Measurements from ENCODE around the gene SYNPO2.
A peak's percentile ranks its signal among the peaks of the same experiment; 100 is the strongest.
"Not testable (repeated sequence)": the region's sequence is repeated elsewhere in the genome, so short reads cannot be mapped to it uniquely, and the experiment has no call there.

Gene SYNPO2

DNA sequence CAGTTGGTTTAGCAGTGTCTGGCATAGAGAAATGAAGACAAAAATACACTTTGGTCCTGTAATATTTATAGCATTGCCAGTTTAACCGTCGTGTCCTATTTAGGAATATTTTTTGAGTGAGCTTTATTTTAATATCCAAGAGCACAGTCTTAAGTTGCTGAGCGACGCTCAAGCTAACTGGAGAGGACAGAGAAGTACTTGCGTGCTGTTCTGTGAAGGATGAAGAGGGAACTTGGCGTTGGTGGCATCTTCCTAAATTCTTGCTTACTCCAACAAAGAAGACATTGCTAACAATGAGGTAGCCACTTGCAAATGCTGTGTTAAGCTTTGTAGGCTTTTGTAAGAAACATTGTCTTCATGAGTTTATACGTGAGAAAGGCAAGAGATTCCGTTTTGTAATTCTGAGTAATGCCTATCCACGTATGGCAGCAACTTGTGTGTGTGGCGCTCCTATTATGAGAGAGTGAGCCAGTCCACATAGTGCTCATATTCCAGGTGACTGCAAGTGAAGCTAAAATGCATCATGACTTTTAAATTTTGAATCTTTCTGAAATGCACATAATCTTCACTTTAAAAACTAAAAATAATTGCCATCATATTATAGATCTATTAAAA lies 50.6 kb downstream of the SYNPO2 start:
- no peak for DNase-seq

DNA sequence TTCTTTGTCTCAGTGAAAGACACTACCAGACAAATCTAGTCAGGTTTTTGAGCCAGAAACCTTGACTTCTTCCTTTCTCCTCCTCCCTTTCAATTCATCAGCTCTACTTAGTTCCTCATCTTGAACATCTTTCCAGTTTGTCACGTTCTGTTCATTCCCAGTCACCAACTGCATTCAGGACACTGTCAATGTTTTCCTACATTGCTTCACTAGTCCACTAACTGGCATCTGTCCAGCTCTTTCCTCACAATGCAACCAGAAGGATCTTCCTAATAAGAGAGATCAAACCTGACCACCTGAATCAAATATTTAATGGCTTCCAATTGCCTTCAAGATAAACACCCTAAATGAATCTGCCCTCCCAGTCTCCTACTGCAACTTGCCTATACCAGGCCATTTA lies 52.5 kb downstream of the SYNPO2 start:
- no peak for DNase-seq

DNA sequence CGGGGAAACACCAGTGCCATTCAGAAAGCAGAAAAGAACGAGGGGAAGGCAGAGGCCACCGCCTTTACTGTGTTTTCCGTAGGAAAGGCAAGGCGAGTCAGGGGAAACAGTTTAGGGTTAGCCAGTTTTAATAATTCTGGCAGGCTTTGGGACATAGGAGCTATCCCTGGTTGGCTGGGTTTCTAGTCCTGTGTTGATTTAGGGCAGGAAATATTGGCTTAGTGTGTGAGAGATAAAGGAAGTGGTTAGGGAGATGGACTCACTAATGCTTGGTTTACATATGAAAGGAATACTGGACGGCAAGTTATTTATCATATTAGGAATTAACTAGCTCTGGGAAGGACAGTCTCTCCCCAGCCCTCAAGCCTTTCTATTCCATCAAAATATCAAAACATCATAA lies 53.1 kb downstream of the SYNPO2 start:
- DNase-seq, result no peak

DNA sequence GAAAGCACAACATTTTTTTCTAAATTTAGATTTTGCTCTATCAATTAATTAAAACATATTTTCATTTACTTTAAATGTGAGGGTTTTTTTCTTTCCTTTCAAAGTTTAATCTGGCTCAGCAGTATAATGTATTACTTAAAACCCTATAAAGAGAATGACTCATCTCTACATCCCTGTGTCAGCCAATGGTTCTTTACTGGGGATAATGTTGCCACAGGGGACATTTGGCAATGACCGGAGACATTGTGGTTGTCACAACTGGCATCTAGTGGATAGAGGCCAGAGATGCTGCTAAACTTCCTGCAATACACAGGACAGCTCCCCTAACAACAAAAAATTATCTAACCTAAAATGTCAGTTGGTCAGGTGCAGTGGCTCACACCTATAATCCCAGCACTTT lies 53.8 kb downstream of the SYNPO2 start:
- no peak for DNase-seq

DNA sequence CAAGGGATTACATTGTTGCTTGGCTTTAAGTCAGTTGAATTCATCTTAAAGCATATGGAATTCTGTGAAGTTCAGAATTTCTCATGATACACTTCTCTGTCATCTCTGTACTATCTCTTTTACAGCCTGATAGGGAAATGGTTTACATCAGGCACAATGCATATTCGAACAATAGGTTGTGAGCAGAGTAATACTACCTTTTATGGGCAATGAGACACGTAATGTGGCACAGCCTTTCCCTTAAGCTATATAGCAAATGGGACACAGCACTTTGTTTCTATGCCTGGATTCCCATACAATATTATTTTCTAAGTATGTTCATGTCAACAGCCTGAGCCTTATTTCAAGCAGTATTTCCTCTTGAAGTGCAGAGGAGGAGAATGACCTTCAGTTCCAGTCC lies 58.4 kb downstream of the SYNPO2 start:
- DNase-seq, result no peak

DNA sequence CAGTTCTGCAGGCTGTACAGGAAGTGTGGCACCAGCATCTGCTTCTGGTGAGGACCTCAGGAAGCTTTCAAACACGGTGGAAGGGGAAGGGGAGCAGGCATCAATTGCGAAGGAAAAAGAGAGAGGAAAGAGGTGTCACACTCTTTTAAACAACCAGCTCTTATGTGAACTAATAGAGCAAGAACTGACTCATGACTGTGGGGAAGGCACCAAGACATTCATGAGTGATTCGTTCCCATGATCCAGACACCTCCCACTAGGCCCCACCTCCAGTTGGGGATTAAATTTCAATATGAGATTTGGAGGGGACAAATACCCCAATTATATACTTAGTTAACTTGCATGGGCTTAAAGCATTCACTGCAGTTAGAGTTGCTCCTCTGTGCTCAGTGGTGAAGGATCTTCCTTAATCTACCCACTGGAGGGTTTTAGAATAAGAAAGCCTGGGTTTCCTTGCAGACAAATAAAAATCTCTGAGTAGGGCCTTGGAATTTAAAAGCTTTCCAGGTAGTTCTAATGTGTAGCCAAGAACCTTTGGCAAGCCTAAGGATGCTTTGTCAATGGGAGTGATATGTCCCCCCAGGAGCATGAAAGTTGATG lies 60.0 kb downstream of the SYNPO2 start:
- DNase-seq, result no peak

DNA sequence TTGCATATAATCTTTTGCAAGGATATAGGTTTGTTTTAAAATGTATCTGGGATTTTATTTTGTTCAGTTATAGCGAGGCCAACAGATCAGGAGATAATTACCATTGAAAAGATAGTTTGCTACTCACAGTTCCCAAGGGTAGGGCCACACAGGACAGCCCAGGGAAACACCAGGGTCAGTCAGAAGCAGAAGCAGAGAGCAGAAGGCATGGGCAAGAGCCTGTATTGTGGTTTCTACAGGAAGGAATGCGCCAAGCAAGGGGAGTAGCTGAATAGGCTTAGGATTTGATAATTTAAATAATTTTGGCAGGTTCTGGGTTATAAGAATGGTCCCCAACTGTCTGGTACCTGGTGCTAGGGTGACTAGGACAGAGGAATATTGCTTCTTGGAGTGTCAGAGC lies 61.6 kb downstream of the SYNPO2 start:
- no peak for DNase-seq

DNA sequence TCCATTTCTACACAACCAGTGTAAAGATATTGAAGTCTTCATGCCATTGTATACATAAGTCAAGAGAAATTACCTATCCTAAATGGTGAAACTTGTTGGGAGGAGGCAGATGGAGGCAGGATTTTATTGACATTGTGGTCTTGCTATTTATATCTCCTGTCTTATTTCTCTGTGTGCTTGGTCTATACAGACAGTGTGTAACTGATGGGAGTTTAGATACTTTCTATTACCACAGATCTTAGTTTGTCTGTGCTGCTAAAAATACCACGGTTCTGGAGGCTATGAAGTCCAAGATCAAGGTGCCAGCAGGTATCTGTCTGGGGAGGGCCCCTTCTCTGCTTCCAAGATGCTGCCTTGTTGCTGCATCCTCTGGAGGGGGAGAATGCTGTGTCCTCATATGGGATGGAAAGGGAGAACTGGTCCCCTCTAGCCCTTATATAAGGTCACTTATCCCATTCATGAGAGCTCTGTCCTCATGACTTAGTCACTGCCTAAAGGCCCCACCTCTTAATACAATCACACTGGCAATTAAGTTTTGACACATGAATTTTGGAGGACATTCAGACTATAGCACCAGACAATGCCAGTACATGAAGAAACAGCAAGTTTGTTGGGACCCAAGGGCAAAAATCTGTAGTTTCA lies 62.4 kb downstream of the SYNPO2 start:
- DNase-seq, result no peak

DNA sequence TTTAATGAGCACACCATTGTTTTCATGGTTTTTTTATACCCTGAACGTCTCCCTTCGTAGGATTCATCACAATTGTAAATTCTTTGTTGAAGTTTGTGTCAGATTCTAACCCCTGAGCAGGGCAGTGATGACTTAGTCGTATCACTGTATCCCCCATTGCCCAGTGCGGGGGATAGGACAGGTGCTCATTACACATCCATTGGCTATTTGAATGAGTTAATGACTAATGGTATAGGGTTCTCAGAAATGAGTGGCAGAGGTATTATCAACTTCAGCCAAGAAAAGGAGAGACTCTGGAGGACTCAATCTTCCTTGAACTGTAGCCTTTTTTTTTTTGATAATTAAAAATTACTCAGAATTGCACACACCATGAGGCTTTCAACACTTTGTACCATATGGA lies 64.6 kb downstream of the SYNPO2 start:
- no peak for DNase-seq

DNA sequence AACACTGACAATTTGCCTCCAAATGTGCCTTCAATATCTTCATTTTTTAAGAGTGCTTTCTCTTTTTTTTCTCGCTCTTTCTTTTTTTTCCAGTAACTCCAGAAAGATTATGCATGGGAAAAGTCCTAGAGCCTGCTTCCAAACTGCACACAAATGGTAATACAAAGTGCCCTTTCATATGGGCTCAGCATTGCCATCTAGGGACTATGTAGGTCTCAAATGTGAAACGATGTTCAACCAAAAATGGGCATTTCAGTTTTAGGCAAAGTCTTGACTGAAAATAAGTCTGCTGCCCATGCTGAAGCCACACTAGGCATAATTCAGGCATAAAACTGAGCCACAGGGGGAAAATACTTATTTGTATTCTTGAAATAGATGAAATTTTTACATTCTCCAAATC lies 65.6 kb downstream of the SYNPO2 start:
- DNase-seq, result no peak

DNA sequence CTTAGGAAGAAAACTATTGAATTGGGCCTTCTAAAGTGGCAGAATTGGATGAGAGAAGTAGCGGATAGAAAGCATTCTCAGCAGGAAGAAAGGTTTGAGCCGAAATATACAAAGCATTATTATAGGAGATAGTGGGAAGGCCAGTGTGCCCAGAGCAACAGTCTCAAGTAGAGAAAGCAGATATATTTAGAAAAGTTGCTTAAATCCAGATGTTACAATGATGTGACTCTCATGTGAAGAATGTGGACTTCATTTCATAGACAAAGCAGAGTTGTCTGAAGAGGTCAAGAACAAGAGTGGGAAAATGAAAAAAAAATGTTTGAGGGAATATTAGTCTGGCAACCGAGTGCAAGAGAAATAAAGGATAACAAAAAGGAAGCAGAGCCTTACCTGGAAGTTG lies 66.9 kb downstream of the SYNPO2 start:
- no peak for DNase-seq

DNA sequence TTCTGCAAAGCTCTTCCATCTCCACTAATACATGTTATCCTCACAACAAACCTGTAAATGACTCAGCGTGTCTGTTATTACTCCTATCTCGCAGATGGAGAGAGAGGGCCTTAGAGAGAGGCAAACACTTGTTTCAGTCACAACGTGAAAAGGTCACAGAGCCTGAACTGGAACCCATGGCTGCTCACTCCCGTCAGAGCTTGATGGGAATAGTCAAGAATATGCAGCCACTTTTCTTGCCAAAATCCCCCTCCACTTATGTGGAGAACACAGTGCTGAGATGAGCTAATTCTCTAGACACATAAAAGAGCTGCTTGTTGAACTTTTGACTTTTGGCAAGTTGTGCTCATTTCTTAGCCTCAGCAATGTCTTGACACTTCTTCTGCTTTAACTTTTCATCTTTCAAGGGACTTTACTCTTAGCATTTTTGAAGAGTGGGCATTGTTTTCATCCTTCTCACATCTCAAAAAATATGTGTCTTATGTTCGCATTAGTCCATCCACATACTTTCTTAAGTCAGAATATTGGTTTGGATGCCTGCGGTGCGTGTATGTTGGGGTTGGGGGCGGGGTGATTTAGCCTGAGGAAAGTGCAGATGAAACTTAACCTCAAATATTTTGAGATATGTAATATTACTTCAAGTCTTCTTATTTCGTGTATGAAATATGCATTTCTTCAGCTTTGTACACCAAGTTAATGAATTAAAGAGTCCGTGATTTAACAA lies 69.2 kb downstream of the SYNPO2 start:
- no peak for DNase-seq

DNA sequence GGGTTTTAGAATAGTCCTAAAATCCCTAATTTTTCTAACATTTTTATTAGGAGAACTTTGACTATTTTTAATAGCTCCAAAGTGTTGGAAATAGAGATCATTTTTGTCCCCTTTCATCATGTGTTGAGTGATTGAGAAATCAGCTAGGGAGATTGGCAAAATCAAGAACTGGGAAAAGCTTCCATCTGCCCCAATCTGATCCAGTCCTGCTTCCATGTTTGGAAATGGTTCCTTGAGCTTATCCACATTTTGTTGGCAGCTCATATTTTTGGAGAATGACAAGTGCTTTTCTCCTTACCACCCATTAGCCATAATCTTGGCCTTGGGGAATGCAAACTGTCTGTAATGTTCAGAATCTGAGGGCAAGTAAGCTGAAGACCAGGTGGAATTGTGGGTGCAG lies 73.9 kb downstream of the SYNPO2 start:
- DNase-seq, result no peak

DNA sequence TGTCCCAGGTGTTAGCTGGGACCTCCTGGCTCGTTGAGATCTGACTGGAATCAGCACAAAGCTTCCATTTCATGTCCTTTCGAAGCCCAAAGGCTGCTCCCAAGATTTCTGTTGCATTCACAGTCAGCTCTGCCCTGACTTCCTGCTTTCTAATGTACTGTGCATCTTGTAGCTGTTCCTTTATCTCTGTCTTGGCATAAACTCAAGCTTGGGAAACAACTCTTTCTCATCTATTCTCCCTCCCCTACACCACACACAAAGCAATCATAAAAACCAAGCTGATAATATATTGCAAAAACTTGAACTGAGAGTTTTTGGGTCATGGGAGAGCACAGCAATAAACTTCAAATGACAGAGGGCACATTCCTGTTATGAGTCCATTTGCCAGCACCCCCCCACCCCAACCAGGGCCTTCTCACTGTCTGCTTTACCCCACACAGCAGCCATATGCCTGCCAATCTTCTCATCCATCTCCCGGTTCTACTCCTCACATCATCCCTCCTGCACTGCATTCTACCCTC lies 76.3 kb downstream of the SYNPO2 start:
- DNase-seq, result no peak

DNA sequence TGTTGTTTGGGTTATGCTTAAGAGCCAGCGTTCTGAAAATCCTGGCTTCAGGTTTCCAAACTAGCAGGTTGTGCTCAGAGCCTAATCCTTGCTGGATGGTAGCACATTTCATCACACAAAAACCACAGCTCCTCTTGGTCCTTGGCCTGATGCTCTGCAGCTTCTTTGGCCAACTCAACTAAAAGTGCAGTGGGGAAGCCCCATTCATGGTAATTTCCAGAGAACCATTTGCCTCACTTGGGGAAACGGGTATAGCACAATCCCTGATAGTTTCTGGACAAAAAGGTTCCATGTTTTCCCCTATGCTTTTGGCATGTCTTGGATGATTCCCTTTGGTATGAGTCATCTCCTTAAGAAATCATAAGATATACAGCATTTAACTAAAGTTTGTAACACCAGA lies 78.7 kb downstream of the SYNPO2 start:
- no peak for DNase-seq

DNA sequence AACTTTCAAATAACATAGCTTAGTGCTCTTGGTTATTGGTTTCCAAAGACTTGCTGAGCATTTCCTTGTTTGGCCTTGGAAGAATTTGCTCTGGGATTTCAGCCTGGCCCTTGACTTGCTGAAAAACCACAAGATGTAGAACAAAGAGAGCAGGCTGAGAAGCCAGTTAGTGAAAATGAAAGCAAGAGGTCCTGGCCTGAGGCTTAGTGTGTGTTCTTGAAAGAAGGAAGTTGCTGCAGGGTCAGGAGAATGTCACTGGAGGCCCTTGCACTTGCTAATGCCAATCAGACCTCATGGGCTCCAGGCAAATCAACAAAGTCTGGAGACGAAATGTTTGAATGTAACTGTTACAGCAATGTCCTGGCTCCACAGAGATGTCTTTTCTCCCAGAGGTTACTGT lies 79.4 kb downstream of the SYNPO2 start:
- peak in 1 of 5 donors; percentile 32 for DNase-seq

DNA sequence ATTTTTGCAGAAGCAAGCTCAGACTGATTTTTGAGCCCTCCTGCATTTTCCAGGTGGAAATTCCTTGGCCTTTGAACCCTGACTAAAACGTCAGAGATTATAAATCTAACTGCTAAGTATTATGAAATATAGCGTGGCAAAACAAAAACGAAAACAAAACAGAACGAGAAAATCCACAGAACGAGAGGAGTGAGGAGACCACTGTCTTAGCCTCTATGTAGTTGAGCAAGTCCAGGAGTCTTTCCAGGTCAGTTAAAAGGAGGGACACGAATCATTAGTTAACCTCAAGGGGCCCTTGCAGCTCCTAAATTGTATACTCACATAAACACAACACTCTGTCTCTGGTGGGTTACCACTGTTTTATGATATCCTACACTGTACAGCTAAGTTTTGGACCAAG lies 80.2 kb downstream of the SYNPO2 start:
- no peak for DNase-seq

DNA sequence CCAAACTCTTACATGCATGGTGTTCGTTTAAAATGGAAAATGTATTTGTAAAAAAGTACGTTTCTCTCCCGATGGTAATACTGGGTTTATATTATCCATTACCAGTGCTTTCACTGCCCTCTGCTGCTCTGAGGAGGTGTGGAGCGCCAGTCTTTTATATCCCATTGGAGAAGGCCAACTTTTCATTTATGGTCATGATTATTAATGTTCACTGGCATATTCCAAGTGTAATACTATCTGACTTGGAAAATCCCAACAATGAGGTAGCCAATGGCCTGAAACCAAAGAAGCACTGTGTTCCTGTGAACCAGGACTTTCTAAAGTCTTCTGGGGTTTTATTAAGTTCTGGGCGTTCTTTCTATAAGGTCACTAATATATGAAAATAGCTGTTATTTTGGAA lies 80.7 kb downstream of the SYNPO2 start:
- no peak for DNase-seq

DNA sequence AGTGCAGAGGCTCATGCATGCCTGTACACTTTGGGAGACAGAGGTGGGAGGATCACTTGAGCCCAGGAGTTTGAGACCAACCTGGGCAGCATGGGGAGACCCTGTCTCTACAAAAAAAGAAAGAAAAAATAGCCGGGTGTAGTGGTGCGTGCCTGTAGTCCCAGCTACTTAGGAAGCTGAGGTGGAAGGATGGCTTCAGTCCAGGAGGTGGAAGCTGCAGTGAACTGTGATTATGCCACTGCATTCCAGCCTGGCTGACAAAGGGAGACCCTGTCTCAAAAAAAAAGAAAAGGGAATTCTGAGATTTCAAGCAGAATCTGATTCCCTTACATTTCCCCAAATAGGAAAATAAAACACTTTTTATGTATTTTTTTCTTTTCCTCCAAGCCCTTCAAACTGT lies 83.5 kb downstream of the SYNPO2 start:
- DNase-seq, result no peak

DNA sequence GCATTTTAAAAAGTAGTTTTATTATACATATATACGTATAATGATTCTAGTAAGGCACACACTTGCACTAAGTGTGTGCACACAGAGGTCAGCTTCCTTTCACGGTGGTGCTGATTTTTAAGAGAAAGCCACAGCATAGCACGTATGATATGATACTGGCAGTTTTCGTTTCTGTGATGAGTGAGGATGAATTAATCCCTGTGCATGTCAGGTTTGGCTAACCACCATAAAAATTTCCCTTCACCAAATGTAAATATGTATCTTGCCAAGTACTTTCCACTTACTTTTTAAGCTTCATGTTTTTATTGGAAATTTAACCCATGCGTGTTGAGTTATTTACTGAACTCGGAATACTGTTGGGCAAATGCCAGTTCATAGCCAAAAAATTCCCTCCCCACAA lies 84.6 kb downstream of the SYNPO2 start:
- no peak for DNase-seq

DNA sequence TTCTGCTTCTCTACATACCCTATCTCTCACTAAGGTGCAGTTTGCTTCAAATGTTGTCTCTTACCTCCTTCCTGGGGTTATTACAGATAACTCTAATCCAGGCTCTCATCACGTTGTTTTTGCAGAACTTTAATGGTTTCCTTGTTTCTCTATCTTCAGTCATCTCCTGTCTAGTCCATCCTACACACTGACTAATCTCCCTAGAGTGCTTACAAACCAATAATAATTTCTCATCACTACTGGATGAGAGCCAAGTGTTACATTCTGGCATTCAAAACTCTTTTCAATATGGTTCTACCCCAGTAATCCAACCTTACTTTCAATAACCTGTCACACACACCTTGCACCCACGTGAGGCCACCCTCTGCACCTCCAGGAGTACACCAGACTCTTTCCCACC lies 86.1 kb downstream of the SYNPO2 start:
- DNase-seq, result no peak

DNA sequence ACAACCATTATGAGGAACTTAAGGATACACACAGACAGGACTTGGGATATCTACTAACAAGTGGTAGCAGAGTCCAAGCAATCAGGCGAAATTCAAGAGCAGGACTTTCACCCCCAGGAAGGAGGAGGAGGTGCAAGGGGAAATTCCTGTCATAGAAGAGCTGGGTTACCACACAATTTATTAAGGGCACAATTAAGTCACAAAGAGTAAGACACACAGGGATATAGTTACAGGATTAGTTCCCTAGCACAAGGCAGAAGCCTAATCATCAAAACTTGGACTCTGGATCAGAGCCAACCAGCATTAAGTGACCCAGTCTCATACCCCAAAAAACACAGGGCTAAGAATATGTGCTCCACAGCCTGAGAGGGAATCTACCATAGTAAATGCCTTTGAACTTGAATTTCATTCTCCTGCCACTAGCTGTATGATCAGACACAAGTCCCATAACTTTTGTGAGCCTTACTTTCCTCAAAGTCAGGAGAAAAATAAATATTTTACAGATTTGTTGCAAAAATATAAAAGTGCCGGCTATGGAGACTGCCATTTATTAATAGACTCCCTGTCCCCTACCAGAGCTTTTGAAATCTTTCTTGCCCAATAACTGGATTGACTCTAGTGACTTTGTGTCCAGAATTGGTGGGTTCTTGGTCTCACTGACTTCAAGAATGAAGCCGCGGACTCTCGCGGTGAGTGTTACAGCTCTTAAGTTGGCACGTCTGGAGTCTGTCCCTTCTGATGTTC lies 87.0 kb downstream of the SYNPO2 start:
- no peak for DNase-seq

DNA sequence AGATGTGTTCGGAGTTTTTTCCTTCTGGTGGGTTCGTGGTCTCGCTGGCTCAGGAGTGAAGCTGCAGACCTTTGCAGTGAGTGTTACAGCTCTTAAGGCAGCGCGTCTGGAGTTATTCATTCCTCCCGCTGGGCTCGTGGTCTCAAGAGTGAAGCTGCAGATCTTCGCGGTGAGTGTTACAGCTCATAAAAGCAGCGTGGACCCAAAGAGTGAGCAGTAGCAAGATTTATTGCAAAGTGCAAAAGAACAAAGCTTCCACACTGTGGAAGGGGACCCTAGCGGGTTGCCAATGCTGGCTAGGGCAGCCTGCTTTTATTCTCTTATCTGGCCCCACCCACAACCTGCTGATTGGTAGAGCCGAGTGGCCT lies 87.5 kb downstream of the SYNPO2 start:
- not testable (repeated sequence) for DNase-seq

Measured in T-helper 1 cell (primary cell).